HG02623 (cell line): ENCODE measurements around the gene VCL.
"Not testable (repeated sequence)": the region's sequence is repeated elsewhere in the genome, so short reads cannot be mapped to it uniquely, and the experiment has no call there.

Experiments
- ATAC-seq: cut with Tn5 transposase; IDR thresholded peaks from one replicate; pipeline ENCODE4 v1.9.1; 2021; ENCODE audit warnings: moderate library complexity; ENCODE audit not compliant: unreplicated experiment

Gene VCL

DNA sequence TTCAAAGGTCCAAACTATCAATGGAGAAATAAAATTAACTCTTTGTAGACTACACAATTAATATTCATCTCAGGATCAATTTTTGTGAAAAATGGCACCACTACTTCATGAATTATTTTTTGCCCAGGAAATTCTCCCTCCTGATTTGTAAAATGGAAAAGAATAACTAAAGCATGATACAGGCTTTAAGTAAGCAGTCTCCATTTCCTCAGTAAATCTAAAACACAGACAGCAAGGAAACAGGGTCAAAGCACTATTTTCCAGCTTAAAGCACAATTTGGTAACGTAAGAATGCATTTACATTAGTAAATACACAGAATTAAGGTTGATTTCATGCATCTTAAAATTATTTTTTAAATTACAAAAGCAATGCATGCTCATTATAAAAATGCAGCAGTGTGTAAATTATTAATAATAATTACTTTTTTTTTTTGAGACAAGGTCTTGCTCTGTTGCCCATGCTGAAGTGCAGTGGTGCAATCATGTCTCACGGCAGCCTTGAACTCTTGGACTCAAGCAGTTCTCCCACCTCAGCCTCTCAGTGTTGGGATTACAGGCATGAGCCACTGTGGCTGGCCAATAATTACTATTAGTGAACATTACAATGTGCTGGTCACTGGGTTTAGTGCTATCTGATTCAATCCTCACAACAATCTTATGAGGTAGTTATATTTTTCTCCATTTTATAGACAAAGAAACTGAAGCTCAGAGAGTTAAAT is 26.1 kb upstream of the VCL start:
- no peak for ATAC-seq

DNA sequence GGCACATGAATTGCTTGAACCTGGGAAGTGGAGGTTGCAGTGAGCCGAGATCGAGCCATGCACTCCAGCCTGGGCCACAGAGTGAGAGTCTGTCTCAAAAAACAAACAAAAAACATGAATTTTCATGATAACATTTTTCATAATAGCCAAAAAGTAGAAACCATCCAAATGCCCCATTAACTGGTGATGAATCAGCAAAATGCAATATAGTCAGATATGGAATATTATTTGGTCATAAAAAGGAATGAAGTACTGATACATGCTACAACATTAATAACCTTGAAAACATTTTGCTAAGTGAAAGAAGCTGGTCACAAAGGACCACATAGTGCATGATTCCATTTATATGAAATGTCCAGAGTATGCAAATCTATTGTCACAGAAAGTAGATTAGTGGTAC is 24.5 kb upstream of the VCL start:
- ATAC-seq, result no peak

DNA sequence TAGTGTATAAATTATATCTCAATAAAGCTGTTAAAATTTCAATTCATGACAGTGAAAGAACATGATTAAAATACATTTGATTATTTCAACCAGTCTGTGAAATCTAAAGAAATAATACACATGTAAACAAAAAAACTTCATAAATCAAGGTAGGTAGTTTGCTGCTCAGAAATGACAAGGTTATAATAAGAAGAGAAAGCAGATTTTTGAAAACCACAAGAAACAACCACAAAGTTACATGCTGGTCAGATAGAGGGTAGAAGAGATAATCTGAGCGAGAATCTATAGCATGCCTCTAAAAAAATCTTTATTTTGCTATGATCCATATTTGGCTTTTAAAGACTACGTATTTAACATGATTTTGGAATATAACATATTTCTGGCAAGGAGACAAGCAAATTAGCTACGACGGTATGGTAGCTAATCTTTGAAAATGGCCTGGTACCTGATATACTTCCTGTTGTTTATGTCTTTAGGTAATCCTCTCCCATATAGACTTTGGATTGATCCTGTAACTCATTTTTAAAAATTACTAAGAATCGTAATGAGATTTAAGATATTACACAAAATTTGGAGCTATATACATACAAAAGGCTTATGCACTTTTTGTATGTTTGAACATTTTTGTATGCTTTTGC is 23.5 kb upstream of the VCL start:
- no peak for ATAC-seq

DNA sequence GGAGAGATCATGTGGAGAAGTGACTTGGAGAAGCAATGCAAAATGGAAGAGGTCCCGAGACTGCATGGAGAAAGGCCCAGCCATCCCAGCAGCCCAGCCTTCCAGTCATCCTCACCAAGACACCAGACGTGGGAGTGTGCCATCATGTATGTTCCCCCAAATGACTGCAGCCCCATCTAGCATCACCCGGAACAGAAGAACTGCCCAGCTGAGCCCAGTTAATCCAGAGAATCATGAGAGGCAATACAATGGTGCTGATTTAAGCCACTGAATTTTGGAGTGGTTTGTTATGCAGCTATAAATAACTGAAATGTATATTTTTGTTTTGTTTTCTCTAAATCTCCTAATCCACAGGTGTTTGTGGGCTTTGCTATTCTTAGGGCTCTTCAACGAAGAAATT is 22.5 kb upstream of the VCL start:
- no peak for ATAC-seq

DNA sequence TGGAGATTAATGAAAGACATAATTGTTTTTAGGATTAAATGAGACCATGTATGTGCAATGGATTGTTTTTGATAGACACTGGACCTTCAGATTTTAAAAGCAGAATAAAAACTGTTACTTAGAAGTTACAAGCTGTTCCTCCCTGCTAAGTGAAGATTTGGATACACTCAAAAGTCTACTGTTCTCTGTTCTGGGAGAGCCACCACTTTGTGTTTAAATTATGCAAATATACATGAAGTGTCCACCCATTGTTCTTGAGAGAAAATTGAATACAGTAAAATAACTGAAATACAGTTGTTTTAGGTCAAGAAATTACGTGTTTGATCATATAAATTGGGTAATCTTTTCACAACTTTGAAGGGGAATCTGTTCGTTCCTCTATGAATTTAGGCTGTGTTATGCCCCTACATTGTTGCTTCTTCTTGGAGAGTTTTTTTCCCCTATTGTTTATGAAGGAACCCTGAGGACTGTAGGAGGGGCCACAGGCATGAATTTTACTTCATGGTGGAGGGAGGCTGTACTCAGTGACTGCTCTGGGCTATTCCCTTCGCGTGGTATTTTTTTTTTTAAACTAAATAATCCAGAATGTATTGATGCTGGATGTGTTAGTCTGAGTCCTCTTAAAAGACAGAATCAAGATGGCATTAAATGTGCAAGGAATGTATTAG is 18.6 kb upstream of the VCL start:
- no peak for ATAC-seq

DNA sequence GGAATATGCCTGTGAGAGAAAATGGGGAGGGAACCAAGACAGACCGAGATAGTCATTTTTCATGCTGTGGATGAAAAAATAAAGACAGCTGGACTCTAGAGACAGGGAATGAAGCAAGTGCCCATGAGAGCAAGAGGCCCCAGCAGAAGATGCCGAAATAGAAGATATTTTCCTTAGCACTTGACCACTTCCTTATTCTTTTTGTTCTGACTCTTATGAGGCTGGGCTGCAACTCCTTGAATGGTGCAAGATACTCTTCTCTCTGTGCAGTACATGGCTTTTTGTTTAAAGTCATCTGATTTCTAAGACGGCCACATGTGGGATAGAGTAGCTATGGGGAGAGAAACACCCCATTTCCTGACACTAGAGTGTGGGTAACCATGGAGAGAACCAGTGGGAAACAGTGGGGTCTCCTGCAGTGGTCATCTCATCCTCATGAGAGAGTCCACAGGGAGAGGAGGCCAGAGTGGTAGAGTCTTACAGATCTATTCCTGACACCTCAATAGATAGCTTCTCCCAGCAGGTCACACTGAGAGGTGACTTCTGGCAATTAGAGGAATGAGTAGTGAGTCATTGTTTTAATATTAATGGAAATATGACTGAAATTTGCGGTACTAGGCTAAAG is 18.0 kb upstream of the VCL start:
- ATAC-seq, result no peak

DNA sequence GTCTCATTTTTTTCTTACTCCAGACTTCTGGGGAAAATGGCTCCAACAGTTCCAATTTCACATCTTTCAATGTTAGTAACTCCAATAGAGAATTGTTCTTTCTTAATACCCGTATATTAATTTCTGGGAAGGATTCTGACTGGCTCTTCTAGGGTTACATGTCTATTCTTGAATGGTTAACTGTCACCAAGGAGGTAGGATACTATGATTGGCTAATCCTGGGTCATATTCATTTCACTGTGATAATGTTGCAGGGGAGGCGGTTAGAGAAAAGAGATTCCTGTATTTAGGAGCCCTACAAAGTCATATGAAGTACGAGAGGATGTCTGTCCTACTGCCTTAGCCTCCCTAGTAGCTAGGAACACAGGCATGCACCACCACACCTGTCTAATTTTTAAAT is 16.1 kb upstream of the VCL start:
- ATAC-seq, result no peak

DNA sequence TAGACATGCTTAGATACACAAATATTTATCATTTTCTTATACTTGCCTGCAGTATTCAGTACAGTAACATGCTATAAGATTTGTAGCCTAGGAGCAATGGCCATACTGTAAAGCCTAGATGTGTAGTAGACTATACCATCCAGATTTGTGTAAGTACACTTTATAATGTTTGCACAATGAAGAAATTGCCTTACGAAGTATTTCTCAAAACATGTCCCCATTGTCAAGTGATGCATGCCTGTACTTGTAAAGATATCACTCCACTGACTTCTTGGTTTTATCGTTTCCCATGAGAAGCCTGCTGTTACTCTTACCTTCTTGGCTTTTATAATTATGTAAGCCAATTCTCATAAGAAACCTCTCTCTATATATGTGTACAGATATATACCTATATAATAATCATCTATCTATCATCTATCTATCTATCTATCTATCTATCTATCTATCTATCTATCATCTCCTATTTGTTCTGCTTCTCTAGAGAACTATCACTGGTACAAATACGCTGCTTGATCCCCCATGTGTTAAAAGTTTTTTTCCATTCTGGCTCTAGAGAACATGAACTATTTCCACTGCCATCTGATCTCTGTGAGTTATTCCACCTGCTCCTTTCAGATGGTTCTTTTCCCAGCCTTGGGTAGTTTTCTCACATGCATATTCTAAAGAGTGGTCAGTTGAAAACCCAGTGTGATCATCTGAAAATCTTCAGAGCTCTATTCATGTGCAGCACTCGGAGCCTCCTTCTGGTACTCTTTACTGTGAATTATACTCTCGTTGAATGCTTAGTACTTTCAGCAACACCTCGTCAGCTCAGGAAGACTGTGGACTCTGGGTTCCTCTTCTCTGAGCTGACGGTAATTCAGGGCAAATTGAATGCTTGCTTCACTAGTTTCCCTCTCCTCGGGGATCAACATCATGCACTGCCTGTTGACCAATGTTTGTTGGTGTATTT is 14.5 kb upstream of the VCL start:
- ATAC-seq, result no peak

DNA sequence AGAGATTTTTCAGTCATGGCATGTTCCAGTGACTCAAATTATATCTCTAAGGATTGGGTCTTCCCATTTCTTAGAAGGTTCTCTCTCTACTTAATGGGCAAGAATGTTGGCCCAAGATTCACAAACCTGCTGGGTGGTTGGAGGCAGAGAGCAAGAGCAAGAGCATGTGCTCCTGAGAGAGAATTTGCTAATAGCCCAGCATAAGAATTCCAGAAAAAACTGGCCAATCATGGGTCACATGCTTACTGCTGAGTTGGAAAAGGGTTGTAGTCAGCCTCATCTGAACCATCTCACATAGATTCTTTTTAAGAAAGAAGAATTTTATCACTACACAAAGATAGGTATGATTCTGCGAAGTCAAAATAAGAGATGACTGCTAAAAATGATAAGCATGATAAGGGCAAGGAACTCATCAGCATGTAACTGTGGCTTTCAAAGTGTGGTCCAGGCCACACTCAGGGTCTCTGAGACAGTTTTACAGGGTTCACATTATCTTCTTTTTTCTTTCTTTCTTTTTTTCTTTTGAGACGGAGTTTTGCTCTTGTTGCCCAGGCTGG is 8.2 kb upstream of the VCL start:
- no peak for ATAC-seq

DNA sequence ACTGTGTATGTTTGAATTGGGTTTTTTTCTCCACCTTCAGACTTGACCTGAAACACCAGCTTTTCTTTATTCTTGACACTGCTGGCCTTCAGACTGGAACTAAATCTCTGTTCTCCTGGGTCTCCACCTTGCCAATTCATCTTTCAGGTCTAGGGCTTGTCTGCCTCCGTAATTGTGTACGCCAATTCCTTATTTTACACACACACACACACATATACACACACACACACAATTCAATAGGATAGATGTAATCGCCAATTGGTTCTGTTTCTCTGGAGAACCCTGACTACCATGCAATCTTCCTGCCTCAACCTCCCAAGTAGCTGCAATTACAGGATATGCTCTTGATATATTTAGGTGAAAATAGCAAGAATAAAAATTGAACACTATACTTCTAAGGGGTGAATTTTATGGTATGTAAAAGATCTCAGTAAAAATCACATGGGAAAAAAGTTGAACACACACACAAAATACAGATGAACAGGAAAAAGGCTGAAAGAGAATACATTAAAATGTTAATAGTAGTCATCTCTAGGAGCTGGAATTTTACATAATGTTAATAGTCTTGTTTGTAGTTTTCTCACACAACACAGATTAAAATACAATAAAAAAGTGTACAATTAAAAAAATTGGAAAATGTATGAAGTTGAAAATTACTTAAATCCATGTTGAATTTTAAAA is 6.6 kb upstream of the VCL start:
- no peak for ATAC-seq

DNA sequence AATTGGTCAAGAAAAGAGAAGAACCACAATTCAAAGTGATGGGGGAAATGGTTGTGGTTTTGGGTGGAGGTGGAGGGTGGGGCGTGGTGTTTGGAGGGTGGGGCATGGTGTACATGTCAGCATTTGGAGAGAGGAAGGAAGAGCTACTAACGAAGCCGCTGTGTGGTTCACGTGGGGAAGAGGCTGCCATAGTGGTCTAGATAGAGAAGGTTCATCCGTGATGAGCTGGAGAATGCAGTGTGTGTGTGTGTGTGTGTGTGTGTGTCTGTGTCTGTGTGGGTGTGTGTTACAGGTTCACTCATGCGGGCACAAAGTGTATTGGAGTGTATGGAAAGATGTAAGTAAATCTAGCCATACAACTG is 6.1 kb upstream of the VCL start:
- no peak for ATAC-seq

DNA sequence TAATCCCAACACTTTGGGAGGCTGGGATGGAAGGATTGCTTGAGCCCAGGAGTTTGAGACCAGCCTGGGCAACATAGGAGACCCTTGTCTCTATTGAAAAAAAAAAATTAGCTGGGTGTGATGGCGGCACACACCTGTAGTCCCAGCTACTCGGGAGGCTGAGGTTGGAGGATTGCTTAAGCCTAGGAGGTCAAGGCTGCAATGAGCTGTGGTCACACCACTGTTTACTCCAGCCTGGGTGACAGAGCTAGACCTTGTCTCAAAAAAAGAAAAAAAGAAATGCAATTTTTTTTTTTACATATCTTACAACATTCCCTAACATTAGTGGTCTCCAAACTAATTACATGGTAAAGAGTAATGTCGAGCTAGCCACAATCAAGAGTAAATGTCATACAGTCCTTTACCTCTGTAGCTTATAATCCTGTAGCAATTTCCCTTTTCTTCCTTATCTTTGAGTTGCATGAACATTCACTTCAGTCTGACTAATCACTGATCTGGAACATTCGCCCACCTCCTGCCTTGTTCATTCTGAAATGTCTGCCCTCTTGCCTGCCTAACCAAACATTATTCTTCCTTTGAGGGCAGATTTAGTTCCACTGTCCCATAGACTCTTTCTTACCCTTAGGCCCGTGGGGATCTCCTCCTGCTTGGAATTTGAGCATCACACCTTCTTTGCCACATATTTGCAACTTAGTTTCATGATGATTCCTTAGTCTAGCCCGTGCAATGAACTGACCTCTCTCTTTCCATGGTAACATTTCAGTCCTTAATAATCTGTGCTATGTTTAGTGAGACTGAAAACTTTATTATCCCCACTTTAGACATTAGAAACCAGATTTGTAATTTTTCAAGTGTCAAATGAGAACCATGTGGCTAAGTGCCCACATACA is 4.8 kb upstream of the VCL start:
- ATAC-seq, result no peak

DNA sequence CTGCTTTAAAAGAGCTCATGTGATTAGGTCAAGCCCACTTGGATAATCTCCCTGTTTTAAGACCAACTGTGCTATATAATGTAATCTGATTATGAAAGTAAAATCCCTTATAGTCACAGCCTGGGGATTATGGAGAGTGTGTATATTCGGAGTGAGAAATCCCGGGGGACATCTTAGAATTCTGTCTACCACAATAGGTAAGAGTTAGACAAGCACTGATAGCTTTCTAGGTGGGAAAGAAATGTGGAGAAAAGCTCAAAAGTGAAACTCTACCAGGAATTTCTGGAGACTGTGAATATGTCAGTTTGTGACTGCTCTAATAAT is 2.9 kb upstream of the VCL start:
- ATAC-seq, result no peak

DNA sequence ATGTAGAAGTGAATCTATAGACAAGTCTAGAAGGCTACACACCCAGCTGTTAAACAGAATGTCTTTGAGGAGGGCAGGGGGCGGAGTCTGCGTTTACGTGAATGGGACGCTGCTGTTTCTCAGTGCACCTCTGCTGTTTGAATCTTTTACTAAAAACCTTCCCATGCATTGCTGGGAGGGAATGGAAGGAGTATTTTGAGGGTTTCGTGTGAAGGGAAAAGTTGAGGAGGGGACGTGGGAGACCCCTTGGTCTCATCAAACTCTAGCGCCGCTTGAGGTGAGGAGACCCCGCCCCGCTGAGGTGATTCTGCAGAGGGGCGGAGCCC is 492 bp upstream of the VCL start:
- peak; percentile 66 for ATAC-seq

DNA sequence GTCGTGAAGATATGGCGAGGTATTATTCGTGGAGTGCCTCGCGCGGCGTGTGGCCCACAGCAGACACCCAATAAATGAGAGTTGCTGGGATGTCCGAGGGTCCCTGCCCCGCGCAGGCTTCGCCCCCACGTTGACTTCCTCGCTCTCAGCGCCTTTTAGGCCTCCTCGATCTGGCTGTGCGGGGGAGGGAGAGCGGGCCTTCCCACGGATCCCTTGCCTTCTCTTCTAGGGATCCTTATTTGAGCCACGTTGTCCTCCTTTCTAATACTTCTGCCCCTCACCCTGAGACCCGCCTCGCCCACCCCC is 660 bp downstream of the VCL start:
- ATAC-seq, result no peak

DNA sequence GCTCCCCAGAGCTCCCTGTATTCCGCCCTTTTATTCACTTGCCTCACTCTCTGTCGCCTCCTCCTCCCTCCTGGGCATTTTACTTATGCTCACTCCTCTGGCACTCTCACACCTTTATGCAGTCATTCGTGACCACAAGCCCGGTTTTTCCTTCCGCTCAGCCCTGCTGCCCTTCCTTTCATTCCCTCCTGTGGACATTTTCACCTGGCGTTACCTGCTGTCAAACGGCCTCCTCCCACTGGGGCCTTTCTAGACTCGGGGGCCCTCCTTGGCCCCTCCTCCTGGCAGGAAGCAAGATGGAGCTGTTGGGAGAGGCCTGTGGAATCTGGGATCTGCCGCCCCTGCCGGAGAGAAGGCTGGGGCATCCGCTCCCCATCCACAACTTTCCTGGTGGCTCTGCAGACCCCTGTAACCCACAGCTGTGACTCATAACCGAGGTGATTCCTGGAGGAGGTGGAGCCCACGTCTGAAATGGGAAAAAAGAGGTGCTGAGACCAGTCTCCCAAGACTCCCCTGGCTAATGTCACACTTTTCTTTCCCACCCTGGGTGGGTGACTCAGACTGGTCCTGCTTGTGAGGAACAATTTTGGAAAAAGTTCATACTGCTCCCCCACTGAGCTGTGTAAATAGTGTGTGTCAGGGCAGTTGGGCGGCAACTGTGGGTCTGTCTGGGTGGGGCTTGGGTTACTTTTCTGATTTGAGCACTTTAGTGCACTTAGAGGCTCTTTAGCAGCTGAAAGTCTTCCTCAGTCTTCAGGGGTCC is 1.2 kb downstream of the VCL start:
- no peak for ATAC-seq

DNA sequence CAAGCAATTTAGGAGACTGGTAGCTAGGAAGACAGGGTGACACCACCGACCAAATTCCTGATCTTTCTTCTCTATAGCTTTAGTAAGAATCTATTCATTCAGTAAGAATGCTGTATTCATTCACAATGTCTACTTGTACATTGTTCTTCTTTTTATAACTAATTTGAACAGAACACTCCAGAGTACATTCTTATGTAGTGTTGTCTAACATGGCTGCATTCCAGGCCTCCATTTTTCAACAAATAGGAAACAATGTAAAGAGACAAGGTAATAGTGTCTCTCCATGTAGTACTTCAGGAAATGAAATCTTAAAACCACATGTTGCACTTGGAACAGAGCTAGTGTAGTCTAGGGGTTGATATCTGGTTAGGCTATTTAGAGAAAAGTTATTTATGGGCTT is 1.8 kb downstream of the VCL start:
- no peak for ATAC-seq

DNA sequence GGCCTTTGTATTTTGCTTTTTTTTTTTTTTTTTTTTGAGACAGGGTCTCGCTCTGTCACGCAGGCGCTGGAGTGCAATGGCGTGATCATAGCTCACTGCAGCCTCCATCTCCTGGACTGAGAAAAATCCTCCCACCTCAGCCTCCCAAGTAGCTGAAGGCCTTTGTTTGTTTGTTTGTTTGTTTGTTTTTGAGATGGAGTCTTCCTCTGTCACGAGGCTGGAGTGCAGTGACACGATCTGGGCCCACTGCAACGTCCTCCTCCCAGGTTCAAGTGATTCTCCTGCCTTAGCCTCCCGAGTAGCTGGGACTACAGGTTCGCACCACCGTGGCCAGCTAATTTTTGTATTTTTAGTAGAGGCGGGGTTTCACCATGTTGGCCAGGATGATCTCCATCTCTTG is 2.3 kb downstream of the VCL start:
- not testable (repeated sequence) for ATAC-seq
